ENCODE results near the gene RAB36. TPM values are rescaled to one million over a fixed set of nuclear protein-coding genes. Genes with fewer than 3 reads are reported as not detected.

Gene RAB36
- total and polyA plus RNA-seq, 4 donors = 5.4 to 15.1 (median 13.3) TPM

GRCh38 chr22:23126165-23127054 is 18.9 kb upstream of the RAB36 start:
- DNase-seq (ENCODE audit: low read depth in 4 of 6, low spot score in 6 of 6) = no peak
- no peak overlapping the region for H3K27ac ChIP-seq (ENCODE audit: low read depth, low read length)
- H3K4me1 ChIP-seq (ENCODE audit: control insufficient read depth, insufficient read depth, low read length) = peaks cover 27% of the 10 kb centered on the region
- no peak overlapping the region for H3K4me3 ChIP-seq (ENCODE audit: low read depth, low read length)
- peaks cover 54% of the 10 kb centered on the region for H3K36me3 ChIP-seq (ENCODE audit: control insufficient read depth, insufficient read depth, low read length)
- no peaks in the 10 kb centered on the region for H3K9me3 ChIP-seq (ENCODE audit: control insufficient read depth, insufficient read depth, low read length)
- WGBS (ENCODE audit: insufficient coverage) = 85% methylated on average over 12 of the region's 14 CpGs
- no peaks in the 10 kb centered on the region for H3K27me3 ChIP-seq (ENCODE audit: control insufficient read depth, insufficient read depth, low read length)

- peaks cover 27% of the 10 kb centered on the region for H3K4me1 ChIP-seq (ENCODE audit: control insufficient read depth, insufficient read depth, low read length)
- H3K9me3 ChIP-seq (ENCODE audit: control insufficient read depth, insufficient read depth, low read length) = no peaks in the 10 kb centered on the region
- H3K4me3 ChIP-seq (ENCODE audit: low read depth, low read length) = no peak overlapping the region
- H3K27me3 ChIP-seq (ENCODE audit: control insufficient read depth, insufficient read depth, low read length) = no peaks in the 10 kb centered on the region
- H3K27ac ChIP-seq (ENCODE audit: low read depth, low read length) = no peak overlapping the region
- DNase-seq (ENCODE audit: low read depth in 4 of 6, low spot score in 6 of 6) = no peak
- WGBS (ENCODE audit: insufficient coverage) = 93% methylated on average over 6 of the region's 7 CpGs
- peaks cover 53% of the 10 kb centered on the region for H3K36me3 ChIP-seq (ENCODE audit: control insufficient read depth, insufficient read depth, low read length)
These were observed 18.1 kb upstream of the RAB36 start for GRCh38 chr22:23127055-23127756.

GRCh38 chr22:23127788-23128187 is 17.5 kb upstream of the RAB36 start:
- Histone ChIP-seq H3K36me3 (ENCODE audit: control insufficient read depth, insufficient read depth, low read length) (peaks cover 47% of the 10 kb centered on the region), H3K27ac (ENCODE audit: low read depth, low read length) (no peak overlapping the region), H3K4me3 (ENCODE audit: low read depth, low read length) (no peak overlapping the region), H3K27me3 (ENCODE audit: control insufficient read depth, insufficient read depth, low read length) (no peaks in the 10 kb centered on the region), H3K4me1 (ENCODE audit: control insufficient read depth, insufficient read depth, low read length) (peaks cover 24% of the 10 kb centered on the region), H3K9me3 (ENCODE audit: control insufficient read depth, insufficient read depth, low read length) (no peaks in the 10 kb centered on the region)
- no peak for DNase-seq (ENCODE audit: low read depth in 4 of 6, low spot score in 6 of 6)
- 73% methylated on average over 6 of the region's 9 CpGs for WGBS (ENCODE audit: insufficient coverage)

GRCh38 chr22:23128269-23129108 is 16.8 kb upstream of the RAB36 start:
- peaks cover 24% of the 10 kb centered on the region for H3K4me1 ChIP-seq (ENCODE audit: control insufficient read depth, insufficient read depth, low read length)
- WGBS (ENCODE audit: insufficient coverage) = 33% methylated on average over 13 of the region's 14 CpGs
- no peaks in the 10 kb centered on the region for H3K27me3 ChIP-seq (ENCODE audit: control insufficient read depth, insufficient read depth, low read length)
- H3K27ac ChIP-seq (ENCODE audit: low read depth, low read length) = peak overlapping the region; percentile 18
- peak in 5 of 6 donors; percentile 49 to 93 (median 64) for DNase-seq (ENCODE audit: low read depth in 4 of 6, low spot score in 6 of 6)
- no peak overlapping the region for H3K4me3 ChIP-seq (ENCODE audit: low read depth, low read length)
- no peaks in the 10 kb centered on the region for H3K9me3 ChIP-seq (ENCODE audit: control insufficient read depth, insufficient read depth, low read length)
- H3K36me3 ChIP-seq (ENCODE audit: control insufficient read depth, insufficient read depth, low read length) = peaks cover 40% of the 10 kb centered on the region

GRCh38 chr22:23129149-23129548 is 16.1 kb upstream of the RAB36 start:
- Histone ChIP-seq H3K4me3 (ENCODE audit: low read depth, low read length) (no peak overlapping the region), H3K27me3 (ENCODE audit: control insufficient read depth, insufficient read depth, low read length) (no peaks in the 10 kb centered on the region), H3K27ac (ENCODE audit: low read depth, low read length) (no peak overlapping the region), H3K36me3 (ENCODE audit: control insufficient read depth, insufficient read depth, low read length) (peaks cover 36% of the 10 kb centered on the region), H3K4me1 (ENCODE audit: control insufficient read depth, insufficient read depth, low read length) (peaks cover 24% of the 10 kb centered on the region), H3K9me3 (ENCODE audit: control insufficient read depth, insufficient read depth, low read length) (no peaks in the 10 kb centered on the region)
- no peak for DNase-seq (ENCODE audit: low read depth in 4 of 6, low spot score in 6 of 6)
- WGBS (ENCODE audit: insufficient coverage) = 82% methylated on average over 7 of the region's 10 CpGs

- peaks cover 22% of the 10 kb centered on the region for H3K36me3 ChIP-seq (ENCODE audit: control insufficient read depth, insufficient read depth, low read length)
- DNase-seq (ENCODE audit: low read depth in 4 of 6, low spot score in 6 of 6) = peak in 1 of 6 donors; percentile 37
- peaks cover 17% of the 10 kb centered on the region for H3K4me1 ChIP-seq (ENCODE audit: control insufficient read depth, insufficient read depth, low read length)
- no peaks in the 10 kb centered on the region for H3K27me3 ChIP-seq (ENCODE audit: control insufficient read depth, insufficient read depth, low read length)
- WGBS (ENCODE audit: insufficient coverage) = 71% methylated on average over 2 of the region's 3 CpGs
- no peak overlapping the region for H3K4me3 ChIP-seq (ENCODE audit: low read depth, low read length)
- H3K27ac ChIP-seq (ENCODE audit: low read depth, low read length) = no peak overlapping the region
- no peaks in the 10 kb centered on the region for H3K9me3 ChIP-seq (ENCODE audit: control insufficient read depth, insufficient read depth, low read length)
These were observed 14.6 kb upstream of the RAB36 start for GRCh38 chr22:23130697-23131096.

GRCh38 chr22:23131931-23132330 is 13.3 kb upstream of the RAB36 start:
- H3K27me3 ChIP-seq (ENCODE audit: control insufficient read depth, insufficient read depth, low read length) = no peaks in the 10 kb centered on the region
- H3K4me1 ChIP-seq (ENCODE audit: control insufficient read depth, insufficient read depth, low read length) = peaks cover 17% of the 10 kb centered on the region
- WGBS (ENCODE audit: insufficient coverage) = 88% methylated on average over 6 of the region's 6 CpGs
- no peak overlapping the region for H3K4me3 ChIP-seq (ENCODE audit: low read depth, low read length)
- no peak for DNase-seq (ENCODE audit: low read depth in 4 of 6, low spot score in 6 of 6)
- no peaks in the 10 kb centered on the region for H3K9me3 ChIP-seq (ENCODE audit: control insufficient read depth, insufficient read depth, low read length)
- no peak overlapping the region for H3K27ac ChIP-seq (ENCODE audit: low read depth, low read length)
- peaks cover 10% of the 10 kb centered on the region for H3K36me3 ChIP-seq (ENCODE audit: control insufficient read depth, insufficient read depth, low read length)

GRCh38 chr22:23132376-23133091 is 12.7 kb upstream of the RAB36 start:
- no peak overlapping the region for H3K27ac ChIP-seq (ENCODE audit: low read depth, low read length)
- 100% methylated on average over 8 of the region's 10 CpGs for WGBS (ENCODE audit: insufficient coverage)
- no peaks in the 10 kb centered on the region for H3K9me3 ChIP-seq (ENCODE audit: control insufficient read depth, insufficient read depth, low read length)
- peaks cover 17% of the 10 kb centered on the region for H3K4me1 ChIP-seq (ENCODE audit: control insufficient read depth, insufficient read depth, low read length)
- peaks cover 5% of the 10 kb centered on the region for H3K36me3 ChIP-seq (ENCODE audit: control insufficient read depth, insufficient read depth, low read length)
- H3K4me3 ChIP-seq (ENCODE audit: low read depth, low read length) = no peak overlapping the region
- H3K27me3 ChIP-seq (ENCODE audit: control insufficient read depth, insufficient read depth, low read length) = no peaks in the 10 kb centered on the region
- no peak for DNase-seq (ENCODE audit: low read depth in 4 of 6, low spot score in 6 of 6)

- 94% methylated on average over 9 of the region's 10 CpGs for WGBS (ENCODE audit: insufficient coverage)
- Histone ChIP-seq H3K4me1 (ENCODE audit: control insufficient read depth, insufficient read depth, low read length) (peaks cover 3% of the 10 kb centered on the region), H3K27ac (ENCODE audit: low read depth, low read length) (no peak overlapping the region), H3K4me3 (ENCODE audit: low read depth, low read length) (no peak overlapping the region), H3K27me3 (ENCODE audit: control insufficient read depth, insufficient read depth, low read length) (no peaks in the 10 kb centered on the region), H3K36me3 (ENCODE audit: control insufficient read depth, insufficient read depth, low read length) (no peaks in the 10 kb centered on the region), H3K9me3 (ENCODE audit: control insufficient read depth, insufficient read depth, low read length) (no peaks in the 10 kb centered on the region)
- DNase-seq (ENCODE audit: low read depth in 4 of 6, low spot score in 6 of 6) = no peak
These were observed 11.4 kb upstream of the RAB36 start for GRCh38 chr22:23133922-23134321.
